ENCODE measurements around the gene TTC16. TPM values are rescaled to one million over a fixed set of nuclear protein-coding genes. Genes with fewer than 3 reads are reported as not detected.

TTC16 gene
- total RNA-seq, 1 donor from 2014 or later, result 0.07 TPM

- no peaks in the 10 kb centered on the region for H3K36me3 Mint-ChIP-seq (ENCODE audit: insufficient read depth)
- TF ChIP-seq, protein P1, sequence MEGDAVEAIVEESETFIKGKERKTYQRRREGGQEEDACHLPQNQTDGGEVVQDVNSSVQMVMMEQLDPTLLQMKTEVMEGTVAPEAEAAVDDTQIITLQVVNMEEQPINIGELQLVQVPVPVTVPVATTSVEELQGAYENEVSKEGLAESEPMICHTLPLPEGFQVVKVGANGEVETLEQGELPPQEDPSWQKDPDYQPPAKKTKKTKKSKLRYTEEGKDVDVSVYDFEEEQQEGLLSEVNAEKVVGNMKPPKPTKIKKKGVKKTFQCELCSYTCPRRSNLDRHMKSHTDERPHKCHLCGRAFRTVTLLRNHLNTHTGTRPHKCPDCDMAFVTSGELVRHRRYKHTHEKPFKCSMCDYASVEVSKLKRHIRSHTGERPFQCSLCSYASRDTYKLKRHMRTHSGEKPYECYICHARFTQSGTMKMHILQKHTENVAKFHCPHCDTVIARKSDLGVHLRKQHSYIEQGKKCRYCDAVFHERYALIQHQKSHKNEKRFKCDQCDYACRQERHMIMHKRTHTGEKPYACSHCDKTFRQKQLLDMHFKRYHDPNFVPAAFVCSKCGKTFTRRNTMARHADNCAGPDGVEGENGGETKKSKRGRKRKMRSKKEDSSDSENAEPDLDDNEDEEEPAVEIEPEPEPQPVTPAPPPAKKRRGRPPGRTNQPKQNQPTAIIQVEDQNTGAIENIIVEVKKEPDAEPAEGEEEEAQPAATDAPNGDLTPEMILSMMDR (IDR thresholded peaks at IDR 0.05; ENCODE audit: unreplicated experiment), result no peak
- H3K4me1 Mint-ChIP-seq (ENCODE audit: low read depth), result peaks cover 11% of the 10 kb centered on the region
- no peaks in the 10 kb centered on the region for H3K9me3 Mint-ChIP-seq (ENCODE audit: low read depth)
- no peaks in the 10 kb centered on the region for H3K27me3 Mint-ChIP-seq
- H3K27ac Mint-ChIP-seq, result no peak overlapping the region
- no peak overlapping the region for H3K4me3 Mint-ChIP-seq (ENCODE audit: low read depth)
- no peak for DNase-seq (ENCODE audit: low spot score, unreplicated experiment)
Observed at GRCh38 chr9:127698386-127698785, 17.5 kb upstream of the TTC16 start.

GRCh38 chr9:127698985-127699670 lies 16.8 kb upstream of the TTC16 start:
- no peaks in the 10 kb centered on the region for H3K27me3 Mint-ChIP-seq
- H3K36me3 Mint-ChIP-seq (ENCODE audit: insufficient read depth), result no peaks in the 10 kb centered on the region
- TF ChIP-seq, protein P1 (IDR thresholded peaks at IDR 0.05; ENCODE audit: unreplicated experiment), result peak; percentile 22
- no peaks in the 10 kb centered on the region for H3K9me3 Mint-ChIP-seq (ENCODE audit: low read depth)
- peak overlapping the region; percentile 71 for H3K4me3 Mint-ChIP-seq (ENCODE audit: low read depth)
- peaks cover 11% of the 10 kb centered on the region for H3K4me1 Mint-ChIP-seq (ENCODE audit: low read depth)
- H3K27ac Mint-ChIP-seq, result peak overlapping the region; percentile 73
- DNase-seq (ENCODE audit: low spot score, unreplicated experiment), result peak; percentile 75

- no peak for DNase-seq (ENCODE audit: low spot score, unreplicated experiment)
- Mint-ChIP-seq H3K9me3 (ENCODE audit: low read depth) (no peaks in the 10 kb centered on the region), H3K4me1 (ENCODE audit: low read depth) (peaks cover 11% of the 10 kb centered on the region), H3K36me3 (ENCODE audit: insufficient read depth) (no peaks in the 10 kb centered on the region), H3K27ac (peak overlapping the region; percentile 91), H3K27me3 (peaks cover 3% of the 10 kb centered on the region), H3K4me3 (ENCODE audit: low read depth) (no peak overlapping the region)
- TF ChIP-seq, protein P1 (IDR thresholded peaks at IDR 0.05; ENCODE audit: unreplicated experiment), result no peak
Observed at GRCh38 chr9:127700140-127700539, 15.7 kb upstream of the TTC16 start.

GRCh38 chr9:127700594-127701255 lies 15.2 kb upstream of the TTC16 start:
- H3K9me3 Mint-ChIP-seq (ENCODE audit: low read depth), result no peaks in the 10 kb centered on the region
- H3K36me3 Mint-ChIP-seq (ENCODE audit: insufficient read depth), result no peaks in the 10 kb centered on the region
- H3K27me3 Mint-ChIP-seq, result peaks cover 3% of the 10 kb centered on the region
- no peak for DNase-seq (ENCODE audit: low spot score, unreplicated experiment)
- H3K27ac Mint-ChIP-seq, result peak overlapping the region; percentile 91
- no peak overlapping the region for H3K4me3 Mint-ChIP-seq (ENCODE audit: low read depth)
- peaks cover 8% of the 10 kb centered on the region for H3K4me1 Mint-ChIP-seq (ENCODE audit: low read depth)
- TF ChIP-seq, protein P1 (IDR thresholded peaks at IDR 0.05; ENCODE audit: unreplicated experiment), result no peak

DNA sequence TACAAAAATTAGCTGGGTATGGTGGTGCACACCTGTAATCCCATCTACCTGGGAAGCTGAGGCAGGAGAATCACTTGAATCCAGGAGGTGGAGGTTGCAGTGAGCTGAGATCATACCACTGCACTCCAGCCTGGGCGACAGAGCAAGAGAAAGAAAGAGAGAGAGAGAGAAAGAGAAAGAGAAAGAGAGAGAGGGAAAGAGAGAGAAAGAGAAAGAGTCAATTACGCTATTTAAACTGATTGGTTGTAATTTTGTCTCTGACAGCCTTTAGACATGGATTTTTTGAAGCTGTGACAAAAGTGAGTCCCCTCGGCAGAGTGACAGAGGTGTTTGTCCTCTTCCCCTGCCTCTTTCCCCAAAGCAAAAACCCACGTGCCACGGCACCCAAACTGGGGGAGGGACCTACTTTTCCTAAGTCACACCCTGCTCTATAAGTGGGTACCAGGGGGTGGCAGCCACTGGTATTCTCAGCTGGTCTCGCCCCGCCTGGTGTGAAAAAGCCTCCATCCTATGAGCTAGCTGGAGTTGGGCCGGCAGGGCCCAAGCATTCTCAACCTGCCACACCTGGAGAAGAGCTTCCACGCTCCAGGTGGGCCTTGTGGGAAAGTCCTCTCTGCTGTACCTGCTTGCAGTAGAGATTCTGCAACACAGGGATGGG lies 12.5 kb upstream of the TTC16 start:
- no peaks in the 10 kb centered on the region for H3K36me3 Mint-ChIP-seq (ENCODE audit: insufficient read depth)
- TF ChIP-seq, protein P1 (IDR thresholded peaks at IDR 0.05; ENCODE audit: unreplicated experiment), result no peak
- no peaks in the 10 kb centered on the region for H3K9me3 Mint-ChIP-seq (ENCODE audit: low read depth)
- DNase-seq (ENCODE audit: low spot score, unreplicated experiment), result no peak
- H3K27ac Mint-ChIP-seq, result no peak overlapping the region
- H3K27me3 Mint-ChIP-seq, result peaks cover 3% of the 10 kb centered on the region
- peaks cover 9% of the 10 kb centered on the region for H3K4me1 Mint-ChIP-seq (ENCODE audit: low read depth)
- no peak overlapping the region for H3K4me3 Mint-ChIP-seq (ENCODE audit: low read depth)
